Measurements from ENCODE around the gene NRAP. TPM values are rescaled to one million over a fixed set of nuclear protein-coding genes. Genes with fewer than 3 reads are reported as not detected.

The NRAP gene
- total RNA-seq, 1 experiment from 2014 or later = not detected

GRCh38 chr10:113605268-113605978 lies 58.4 kb downstream of the NRAP start:
- Histone ChIP-seq H3F3A (ENCODE audit: insufficient read depth, low read depth) (no peaks in the 10 kb centered on the region), H3K9me2 (ENCODE audit: insufficient read depth) (no peaks in the 10 kb centered on the region), H3K4me2 (no peak overlapping the region), H4K20me1 (ENCODE audit: insufficient read depth) (no peaks in the 10 kb centered on the region), H3K79me2 (ENCODE audit: low read depth) (no peaks in the 10 kb centered on the region), H2AFZ (no peak overlapping the region), H3K27ac (no peak overlapping the region), H3K27me3 (ENCODE audit: insufficient read depth, low read depth) (peaks cover 30% of the 10 kb centered on the region; the same call in 1 of the 2 replicates), H3K4me1 (replicated peaks; ENCODE audit: insufficient read depth) (no peaks in the 10 kb centered on the region), H3K9me3 (ENCODE audit: insufficient read depth, low read depth) (no peaks in the 10 kb centered on the region), H3K4me3 (no peak overlapping the region), H3K36me3 (ENCODE audit: low read depth) (no peaks in the 10 kb centered on the region)
- ChIA-PET CTCF (no interaction called here), POLR2A (ENCODE audit: unreplicated experiment) (interaction anchor here (0.5 kb wide), 1 partner anchor 25 kb away, joined by 3 read pairs; no protein-coding TSS in a partner anchor)
- TF ChIP-seq, protein P1, sequence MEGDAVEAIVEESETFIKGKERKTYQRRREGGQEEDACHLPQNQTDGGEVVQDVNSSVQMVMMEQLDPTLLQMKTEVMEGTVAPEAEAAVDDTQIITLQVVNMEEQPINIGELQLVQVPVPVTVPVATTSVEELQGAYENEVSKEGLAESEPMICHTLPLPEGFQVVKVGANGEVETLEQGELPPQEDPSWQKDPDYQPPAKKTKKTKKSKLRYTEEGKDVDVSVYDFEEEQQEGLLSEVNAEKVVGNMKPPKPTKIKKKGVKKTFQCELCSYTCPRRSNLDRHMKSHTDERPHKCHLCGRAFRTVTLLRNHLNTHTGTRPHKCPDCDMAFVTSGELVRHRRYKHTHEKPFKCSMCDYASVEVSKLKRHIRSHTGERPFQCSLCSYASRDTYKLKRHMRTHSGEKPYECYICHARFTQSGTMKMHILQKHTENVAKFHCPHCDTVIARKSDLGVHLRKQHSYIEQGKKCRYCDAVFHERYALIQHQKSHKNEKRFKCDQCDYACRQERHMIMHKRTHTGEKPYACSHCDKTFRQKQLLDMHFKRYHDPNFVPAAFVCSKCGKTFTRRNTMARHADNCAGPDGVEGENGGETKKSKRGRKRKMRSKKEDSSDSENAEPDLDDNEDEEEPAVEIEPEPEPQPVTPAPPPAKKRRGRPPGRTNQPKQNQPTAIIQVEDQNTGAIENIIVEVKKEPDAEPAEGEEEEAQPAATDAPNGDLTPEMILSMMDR (conservative IDR thresholded peaks at IDR 0.05) = no peak
- no peak for TF ChIP-seq EZH2 (IDR thresholded peaks at IDR 0.05; ENCODE audit: low read depth)
- intact Hi-C loops (cut with micrococcal nuclease; ENCODE audit: unreplicated experiment) = no loop called here
- no TSS peak for BruUV-seq (replicated peaks)
- DNase-seq = no peak

- Histone ChIP-seq H3K4me2 (no peak overlapping the region), H3F3A (ENCODE audit: insufficient read depth, low read depth) (no peaks in the 10 kb centered on the region), H3K27me3 (ENCODE audit: insufficient read depth, low read depth) (peaks cover 32% of the 10 kb centered on the region; the same call in 1 of the 2 replicates), H3K79me2 (ENCODE audit: low read depth) (no peaks in the 10 kb centered on the region), H4K20me1 (ENCODE audit: insufficient read depth) (no peaks in the 10 kb centered on the region), H3K4me3 (no peak overlapping the region), H3K4me1 (replicated peaks; ENCODE audit: insufficient read depth) (no peaks in the 10 kb centered on the region), H2AFZ (no peak overlapping the region), H3K9me2 (ENCODE audit: insufficient read depth) (no peaks in the 10 kb centered on the region), H3K27ac (no peak overlapping the region), H3K9me3 (ENCODE audit: insufficient read depth, low read depth) (no peaks in the 10 kb centered on the region), H3K36me3 (ENCODE audit: low read depth) (no peaks in the 10 kb centered on the region)
- TF ChIP-seq, protein P1 (conservative IDR thresholded peaks at IDR 0.05) = no peak
- TF ChIP-seq EZH2 (IDR thresholded peaks at IDR 0.05; ENCODE audit: low read depth) = no peak
- no TSS peak for BruUV-seq (replicated peaks)
- POLR2A ChIA-PET (ENCODE audit: unreplicated experiment) = no interaction called here
- intact Hi-C loops (cut with micrococcal nuclease; ENCODE audit: unreplicated experiment) = no loop called here
- CTCF ChIA-PET = no interaction called here
- no peak for DNase-seq
Measured at GRCh38 chr10:113604572-113604971, 59.3 kb downstream of the NRAP start.

DNA sequence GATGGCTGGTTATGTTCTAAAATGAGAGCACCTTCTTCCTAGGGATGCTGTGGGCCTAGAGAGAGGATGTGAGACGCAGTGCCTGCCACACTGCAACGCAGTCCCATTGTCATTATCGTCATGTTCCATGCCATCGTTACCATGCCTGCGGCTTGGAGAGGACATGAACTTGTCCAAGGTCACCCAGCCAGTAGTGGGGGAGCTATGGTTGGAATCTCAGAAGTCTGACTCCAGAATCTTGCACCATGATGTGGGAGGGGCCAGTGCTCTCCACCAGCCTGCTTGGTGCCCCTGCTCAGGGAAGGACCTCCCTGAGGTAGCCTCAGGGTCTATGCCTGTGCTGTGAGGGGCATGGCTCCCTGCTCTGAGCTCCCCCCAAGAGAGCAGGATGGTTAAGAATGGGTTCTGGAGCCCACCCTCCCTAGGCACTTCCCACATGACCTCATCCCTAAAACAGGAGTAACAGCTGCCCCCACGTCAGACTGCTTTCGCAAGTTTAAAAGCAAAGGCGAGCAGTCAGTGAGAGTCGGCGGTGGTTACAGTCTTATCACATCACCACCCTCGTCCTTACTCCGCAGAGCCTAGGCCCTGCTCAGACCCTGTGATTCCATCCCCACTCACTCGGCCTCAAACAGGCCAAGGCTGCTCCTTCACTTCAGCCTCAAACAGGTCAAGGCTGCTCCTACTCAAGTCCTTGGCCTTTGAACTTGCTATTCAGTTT lies 60.6 kb downstream of the NRAP start:
- intact Hi-C loops (cut with micrococcal nuclease; ENCODE audit: unreplicated experiment) = no loop called here
- Histone ChIP-seq H3K27ac (no peak overlapping the region), H3K36me3 (ENCODE audit: low read depth) (no peaks in the 10 kb centered on the region), H4K20me1 (ENCODE audit: insufficient read depth) (no peaks in the 10 kb centered on the region), H3K4me2 (no peak overlapping the region), H3K27me3 (ENCODE audit: insufficient read depth, low read depth) (peaks cover 45% of the 10 kb centered on the region), H3K9me3 (ENCODE audit: insufficient read depth, low read depth) (no peaks in the 10 kb centered on the region), H3F3A (ENCODE audit: insufficient read depth, low read depth) (no peaks in the 10 kb centered on the region), H3K4me1 (replicated peaks; ENCODE audit: insufficient read depth) (no peaks in the 10 kb centered on the region), H3K9me2 (ENCODE audit: insufficient read depth) (no peaks in the 10 kb centered on the region), H3K79me2 (ENCODE audit: low read depth) (no peaks in the 10 kb centered on the region), H2AFZ (no peak overlapping the region), H3K4me3 (no peak overlapping the region)
- TF ChIP-seq, protein P1 (conservative IDR thresholded peaks at IDR 0.05) = no peak
- TF ChIP-seq EZH2 (IDR thresholded peaks at IDR 0.05; ENCODE audit: low read depth) = no peak
- BruUV-seq (replicated peaks) = no TSS peak
- POLR2A ChIA-PET (ENCODE audit: unreplicated experiment) = no interaction called here
- DNase-seq = no peak
- CTCF ChIA-PET = no interaction called here
